MG63 (cell line): ENCODE measurements around the gene ZG16. TPM values are rescaled to one million over a fixed set of nuclear protein-coding genes. Genes with fewer than 3 reads are reported as not detected.
"Not testable (repeated sequence)": the region's sequence is repeated elsewhere in the genome, so short reads cannot be mapped to it uniquely, and the experiment has no call there.

Experiments used
- DNase-seq: peaks from one replicate; pipeline ENCODE4 v3.0.0-alpha.2; 2020
- H3K27me3 ChIP-seq: fragments of 250-450 bp; sonication (Bioruptor Pico); 2 replicates; pipeline ENCODE4 v1.5.1; 2020; ENCODE audit warnings: mild to moderate bottlenecking, moderate library complexity
- H3K36me3 ChIP-seq: fragments of 250-450 bp; sonication (Bioruptor Pico); 2 replicates; pipeline ENCODE4 v1.5.1; 2020; ENCODE audit warnings: mild to moderate bottlenecking, moderate library complexity
- H3K4me3 ChIP-seq: fragments of 250-450 bp; sonication (Bioruptor Pico); 2 replicates; pipeline ENCODE4 v1.5.1; 2020; ENCODE audit warnings: mild to moderate bottlenecking, moderate library complexity
- H3K9me3 ChIP-seq: fragments of 250-450 bp; sonication (Bioruptor Pico); 2 replicates; pipeline ENCODE4 v1.5.1; 2020; ENCODE audit warnings: mild to moderate bottlenecking, moderate library complexity
- total RNA-seq: library from RNA; depleted of rRNA; stranded (reverse); fragments of >200 nt; shearing (Covaris generic); gene quantifications from 2 replicates; pipeline ENCODE4 v1.2.3, GENCODE V29; 2014; ENCODE audit warnings: low replicate concordance

The ZG16 gene
- total RNA-seq, 1 experiment from 2014 or later: not detected

- no peak for DNase-seq
- Histone ChIP-seq H3K4me3 (no peak overlapping the region), H3K36me3 (no peaks in the 10 kb centered on the region), H3K27me3 (no peaks in the 10 kb centered on the region), H3K9me3 (no peaks in the 10 kb centered on the region)
Measured at GRCh38 chr16:29745121-29745852, 32.8 kb upstream of the ZG16 start.

GRCh38 chr16:29745853-29746345 lies 32.2 kb upstream of the ZG16 start, which contains the start of gene C16orf54:
Gene C16orf54, minus strand, starts transcription at chr16:29745990. Its CDS starts 1,039 bp downstream, at chr16:29744951.
- no peak within 1 kb of the TSS for H3K4me3 ChIP-seq
- no peaks in the 10 kb centered on the region for H3K36me3 ChIP-seq
- H3K27me3 ChIP-seq: no peaks in the 10 kb centered on the region
- H3K9me3 ChIP-seq: no peaks in the 10 kb centered on the region
- DNase-seq: no peak

- not testable (repeated sequence) for DNase-seq, H3K27me3 ChIP-seq, H3K4me3 ChIP-seq, H3K9me3 ChIP-seq, H3K36me3 ChIP-seq
Measured at GRCh38 chr16:29746518-29746917, 31.5 kb upstream of the ZG16 start.

- Histone ChIP-seq H3K9me3 (no peaks in the 10 kb centered on the region), H3K4me3 (no peak overlapping the region), H3K27me3 (no peaks in the 10 kb centered on the region; the same call in 1 of the 2 replicates), H3K36me3 (no peaks in the 10 kb centered on the region)
- DNase-seq: no peak
Measured at GRCh38 chr16:29747947-29748759, 29.9 kb upstream of the ZG16 start.

GRCh38 chr16:29748760-29749149 lies 29.3 kb upstream of the ZG16 start:
- H3K9me3 ChIP-seq, H3K27me3 ChIP-seq, H3K4me3 ChIP-seq, H3K36me3 ChIP-seq, DNase-seq: not testable (repeated sequence)

DNA sequence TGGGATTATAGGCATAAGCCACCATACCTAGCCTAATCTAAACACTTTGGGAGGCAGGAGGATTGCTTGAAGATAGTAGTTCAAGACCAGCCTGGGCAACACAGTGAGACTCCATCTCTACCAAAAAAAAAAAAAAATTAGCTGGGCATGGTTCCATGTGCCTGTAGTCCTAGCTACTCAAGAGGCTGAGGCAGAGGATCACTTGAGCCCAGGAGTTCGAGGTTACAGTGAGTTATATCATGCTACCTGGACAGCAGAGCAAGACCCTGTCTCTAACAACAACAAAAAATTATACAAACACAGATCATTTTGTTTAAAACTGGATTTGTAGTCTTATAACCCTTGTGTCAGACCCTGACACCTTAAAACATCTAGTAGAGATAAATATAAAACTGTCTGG lies 24.5 kb upstream of the ZG16 start:
- no peak overlapping the region for H3K4me3 ChIP-seq
- no peaks in the 10 kb centered on the region for H3K36me3 ChIP-seq
- no peak for DNase-seq
- no peaks in the 10 kb centered on the region for H3K9me3 ChIP-seq
- H3K27me3 ChIP-seq: no peaks in the 10 kb centered on the region; the same call in 1 of the 2 replicates

GRCh38 chr16:29756654-29757053 lies 21.4 kb upstream of the ZG16 start:
- DNase-seq: no peak
- no peaks in the 10 kb centered on the region; the same call in 1 of the 2 replicates for H3K27me3 ChIP-seq
- H3K36me3 ChIP-seq: no peaks in the 10 kb centered on the region
- no peak overlapping the region for H3K4me3 ChIP-seq
- H3K9me3 ChIP-seq: no peaks in the 10 kb centered on the region

DNA sequence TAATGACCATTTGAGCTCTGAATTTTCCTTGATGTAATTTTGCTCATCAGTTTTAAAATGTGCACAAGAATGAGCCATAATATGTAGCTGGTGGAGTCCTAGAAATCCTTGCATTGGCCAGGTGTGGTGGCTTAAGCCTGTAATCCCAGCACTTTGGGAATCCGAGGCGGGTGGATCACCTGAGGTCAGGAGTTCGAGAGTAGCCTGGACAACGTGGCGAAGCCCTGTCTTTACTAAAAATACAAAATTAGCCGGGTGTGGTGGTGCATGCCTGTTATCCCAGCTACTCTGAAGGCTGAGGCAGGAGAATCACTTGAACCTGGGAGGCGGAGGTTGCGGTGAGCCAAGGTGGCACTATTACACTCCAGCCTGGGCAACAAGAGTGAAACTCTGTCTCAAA lies 21.0 kb upstream of the ZG16 start:
- DNase-seq, H3K27me3 ChIP-seq, H3K9me3 ChIP-seq, H3K36me3 ChIP-seq, H3K4me3 ChIP-seq: not testable (repeated sequence)

DNA sequence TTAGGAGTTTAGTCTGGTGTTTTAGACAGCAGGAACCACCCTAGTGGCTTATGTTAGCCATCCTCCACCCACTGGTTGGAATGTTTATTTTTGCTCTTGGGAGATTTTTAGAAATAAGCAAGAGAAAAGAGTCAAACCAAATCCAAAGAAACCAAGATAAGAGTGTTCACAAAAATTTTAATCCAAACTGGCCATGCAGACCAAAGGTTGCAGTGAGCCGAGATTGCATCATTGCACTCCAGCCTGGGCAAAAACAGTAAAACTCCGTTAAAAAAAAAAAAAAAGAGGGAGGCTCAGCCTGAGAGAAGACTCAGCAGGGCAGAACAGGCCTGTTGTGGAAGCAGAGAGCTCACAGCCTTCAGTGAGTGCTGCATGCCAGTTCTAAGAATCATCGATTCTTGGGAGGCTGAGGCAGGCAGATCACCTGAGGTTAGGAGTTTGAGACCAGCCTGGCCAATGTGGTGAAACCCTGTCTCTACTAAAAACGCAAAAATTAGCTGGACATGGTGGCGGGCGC lies 20.0 kb upstream of the ZG16 start:
- peak; percentile 34 for DNase-seq
- H3K9me3 ChIP-seq: no peaks in the 10 kb centered on the region
- H3K36me3 ChIP-seq: no peaks in the 10 kb centered on the region
- H3K4me3 ChIP-seq: no peak overlapping the region
- H3K27me3 ChIP-seq: no peaks in the 10 kb centered on the region

DNA sequence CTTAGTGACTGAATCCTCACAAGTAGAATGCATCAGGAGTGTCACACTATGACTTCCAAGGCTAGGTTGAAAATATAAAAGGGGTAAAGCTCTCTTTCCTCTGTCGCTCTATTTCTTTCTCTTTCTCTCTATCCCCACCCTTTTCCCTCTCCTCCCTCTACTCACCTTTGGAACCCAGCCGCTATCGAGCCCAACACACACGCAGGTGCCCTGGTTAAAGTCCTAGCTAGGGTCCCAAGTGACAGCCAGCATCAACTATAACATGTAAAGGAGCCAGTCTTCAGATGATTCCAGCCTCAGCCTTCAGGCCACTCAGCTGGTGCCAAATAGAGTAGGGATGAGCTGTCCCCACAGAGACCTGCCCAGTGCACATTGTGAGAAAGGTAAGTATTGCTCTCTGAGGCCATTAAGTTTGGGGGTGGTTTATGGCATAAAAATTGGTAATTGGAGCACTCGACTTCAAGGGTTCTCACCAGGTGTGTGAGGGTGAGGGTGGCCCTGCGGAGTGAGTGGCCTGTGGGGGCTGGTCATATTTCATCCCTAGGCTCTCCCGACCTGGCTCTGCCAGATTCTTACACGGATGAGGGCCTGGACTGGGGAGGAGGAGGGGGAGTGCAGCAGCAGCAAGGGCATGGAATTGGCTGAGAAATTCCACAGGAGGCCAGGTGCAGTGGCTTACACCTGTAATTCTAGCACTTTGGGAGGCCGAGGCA lies 17.3 kb upstream of the ZG16 start:
- Histone ChIP-seq H3K36me3 (no peaks in the 10 kb centered on the region), H3K4me3 (no peak overlapping the region), H3K9me3 (no peaks in the 10 kb centered on the region), H3K27me3 (no peaks in the 10 kb centered on the region)
- DNase-seq: no peak

- not testable (repeated sequence) for H3K36me3 ChIP-seq, DNase-seq, H3K4me3 ChIP-seq, H3K27me3 ChIP-seq, H3K9me3 ChIP-seq
Measured at GRCh38 chr16:29761280-29761651, 16.8 kb upstream of the ZG16 start.

DNA sequence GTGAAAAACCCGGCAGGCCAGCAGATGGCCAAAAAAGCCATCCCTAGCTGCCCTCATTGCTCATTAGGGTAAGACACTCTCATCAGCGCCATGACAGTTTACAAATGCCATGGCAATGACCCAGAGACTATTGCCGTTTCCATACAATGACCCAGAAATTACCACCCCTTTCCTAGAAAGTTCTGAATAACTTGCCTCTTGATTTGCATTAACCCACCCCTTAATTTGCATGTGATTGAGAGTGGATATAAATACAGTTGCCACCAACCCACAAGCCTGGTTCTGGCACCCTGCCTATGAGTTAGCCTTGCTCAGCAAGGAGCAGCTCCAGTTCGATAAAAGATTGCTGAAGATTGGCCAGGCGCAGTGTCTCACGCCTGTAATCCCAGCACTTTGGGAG lies 16.2 kb upstream of the ZG16 start:
- Histone ChIP-seq H3K4me3 (no peak overlapping the region), H3K9me3 (no peaks in the 10 kb centered on the region), H3K27me3 (no peaks in the 10 kb centered on the region), H3K36me3 (no peaks in the 10 kb centered on the region)
- DNase-seq: no peak

- H3K9me3 ChIP-seq: no peaks in the 10 kb centered on the region
Measured at GRCh38 chr16:29763326-29763725, 14.7 kb upstream of the ZG16 start.

DNA sequence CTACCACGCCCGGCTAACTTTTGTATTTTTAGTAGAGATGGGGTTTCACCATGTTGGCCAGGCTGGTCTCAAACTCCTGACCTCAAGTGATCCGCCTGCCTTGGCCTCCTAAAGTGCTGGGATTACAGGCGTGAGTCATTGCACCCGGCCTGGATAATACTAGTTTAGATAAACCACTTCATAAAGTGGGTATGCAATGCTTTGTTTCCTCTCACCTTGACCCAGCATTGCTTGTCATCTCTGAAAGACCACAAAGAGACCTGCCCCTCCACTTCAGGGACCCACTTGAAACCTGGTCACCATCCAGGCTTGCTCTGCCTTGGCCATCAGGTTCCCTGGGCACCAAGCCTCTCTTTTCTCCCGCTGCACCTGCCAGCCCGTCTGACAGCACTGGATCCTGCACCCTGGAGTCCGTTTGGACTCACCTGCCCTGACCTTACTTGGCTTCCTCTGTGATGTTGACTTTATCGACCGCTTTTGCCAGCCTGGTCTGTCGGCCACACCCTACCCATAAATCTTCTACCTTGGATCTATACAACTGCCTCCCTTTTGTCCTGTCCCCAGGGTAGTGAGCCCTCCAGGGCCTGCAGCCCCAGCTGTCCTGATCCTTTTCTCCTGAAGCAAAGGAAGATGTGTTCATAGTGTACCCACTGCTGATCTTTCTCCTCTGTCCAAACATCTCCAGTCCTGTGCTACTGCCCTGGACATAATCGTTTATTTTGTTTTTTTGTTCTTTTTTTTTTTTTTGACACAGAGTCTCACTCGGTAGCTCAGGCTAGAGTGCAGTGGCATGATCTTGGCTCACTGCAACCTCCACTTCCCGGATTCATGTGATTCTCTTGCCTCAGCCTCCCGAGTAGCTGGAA lies 12.7 kb upstream of the ZG16 start:
- Histone ChIP-seq H3K4me3 (no peak overlapping the region), H3K9me3 (no peaks in the 10 kb centered on the region), H3K27me3 (no peaks in the 10 kb centered on the region), H3K36me3 (no peaks in the 10 kb centered on the region)
- peak; percentile 35 for DNase-seq

More at GRCh38 chr16:29763326-29763725, 14.7 kb upstream of the ZG16 start:
- no peak for DNase-seq
- Histone ChIP-seq H3K36me3 (no peaks in the 10 kb centered on the region), H3K4me3 (no peak overlapping the region), H3K27me3 (no peaks in the 10 kb centered on the region)

DNA sequence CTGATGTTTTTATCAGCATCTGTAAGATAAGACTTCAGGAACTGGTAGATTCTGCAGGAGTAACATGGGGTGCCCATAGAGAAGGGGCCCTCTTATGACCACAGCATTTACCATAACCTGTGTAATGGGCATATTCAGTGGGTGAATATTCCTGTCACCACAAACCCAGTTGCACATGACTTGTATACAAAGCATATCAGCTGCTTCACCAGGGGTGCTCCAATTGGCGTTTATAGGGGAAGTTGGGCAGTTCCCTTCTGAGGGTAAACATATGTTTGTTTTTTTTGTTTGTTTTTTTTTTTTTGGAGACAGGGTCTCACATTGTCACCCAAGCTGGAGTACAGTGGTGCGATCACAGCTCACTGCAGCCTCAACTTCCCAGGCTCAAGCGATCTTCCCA lies 11.5 kb upstream of the ZG16 start:
- H3K9me3 ChIP-seq: no peaks in the 10 kb centered on the region
- no peaks in the 10 kb centered on the region for H3K36me3 ChIP-seq
- H3K4me3 ChIP-seq: no peak overlapping the region
- no peak for DNase-seq
- no peaks in the 10 kb centered on the region for H3K27me3 ChIP-seq

DNA sequence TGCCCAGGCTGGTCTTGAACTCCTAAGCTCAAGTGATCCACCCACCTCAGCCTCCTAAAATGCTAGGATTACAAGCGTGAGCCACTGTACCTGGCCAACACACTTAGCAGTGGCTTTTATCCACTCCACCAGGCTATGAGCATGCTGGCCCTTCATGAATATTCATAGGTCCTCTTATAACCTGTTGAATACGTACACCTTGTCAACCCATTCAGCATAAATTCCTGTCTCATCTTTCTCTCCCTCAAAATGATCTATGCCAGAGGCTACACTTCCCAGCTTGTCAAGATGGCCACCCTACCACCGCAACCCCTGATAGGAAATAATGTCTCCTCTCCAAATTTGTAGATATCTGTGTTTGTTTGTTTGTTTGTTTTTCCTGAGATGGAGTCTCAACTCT lies 11.0 kb upstream of the ZG16 start:
- no peaks in the 10 kb centered on the region for H3K9me3 ChIP-seq
- no peaks in the 10 kb centered on the region; the same call in 1 of the 2 replicates for H3K27me3 ChIP-seq
- DNase-seq: no peak
- H3K36me3 ChIP-seq: no peaks in the 10 kb centered on the region
- no peak overlapping the region for H3K4me3 ChIP-seq
